ENCODE results near the gene CASZ1. TPM values are rescaled to one million over a fixed set of nuclear protein-coding genes. Genes with fewer than 3 reads are reported as not detected.

The CASZ1 gene
- total and polyA plus RNA-seq, 3 donors from 2014 or later, result 9.4 to 12.3 (median 10.3) TPM

GRCh38 chr1:10751561-10752085 is 44.8 kb downstream of the CASZ1 start:
- Histone ChIP-seq H3K4me1 (peaks cover 13% of the 10 kb centered on the region), H3K4me3 (no peak overlapping the region), H3K36me3 (ENCODE audit: low read depth, missing control alignments) (no peaks in the 10 kb centered on the region), H3K27ac (no peak overlapping the region), H3K9me3 (no peaks in the 10 kb centered on the region), H3K27me3 (no peaks in the 10 kb centered on the region)
- intact Hi-C loops (cut with DNase I; ENCODE audit: low total_unique reads), result no loop called here
- no peak for DNase-seq
- TF ChIP-seq POLR2A (IDR thresholded peaks at IDR 0.05) (no peak), CTCF (IDR thresholded peaks at IDR 0.05) (no peak)
- 74 to 79% methylated on average over 11 to 14 of the region's 14 CpGs for WGBS, 2 donors

DNA sequence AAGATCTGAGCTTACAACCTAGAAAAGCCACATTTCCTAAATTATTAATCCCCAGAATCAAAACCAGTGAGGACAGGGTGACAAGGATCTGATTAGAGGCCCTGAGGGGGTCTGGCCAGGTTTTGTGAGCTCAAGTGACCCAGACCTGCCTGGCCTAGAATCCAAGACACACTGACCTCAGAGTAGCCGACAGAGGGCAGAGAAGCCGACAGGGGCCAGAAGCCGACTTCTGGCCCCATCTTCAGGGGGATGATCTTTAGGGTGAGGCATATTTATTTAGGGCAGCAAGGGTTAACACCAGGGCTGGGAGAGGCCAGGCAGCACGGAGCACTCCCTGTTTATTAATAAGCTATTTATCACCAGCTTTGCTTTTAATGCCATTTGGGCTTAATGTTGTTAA is 45.3 kb downstream of the CASZ1 start:
- no peak for DNase-seq
- no peaks in the 10 kb centered on the region for H3K9me3 ChIP-seq
- intact Hi-C loops (cut with DNase I; ENCODE audit: low total_unique reads), result no loop called here
- no peak overlapping the region for H3K4me3 ChIP-seq
- no peak overlapping the region for H3K27ac ChIP-seq
- TF ChIP-seq CTCF (IDR thresholded peaks at IDR 0.05) (no peak), POLR2A (IDR thresholded peaks at IDR 0.05) (no peak)
- no peaks in the 10 kb centered on the region for H3K27me3 ChIP-seq
- peaks cover 9% of the 10 kb centered on the region for H3K4me1 ChIP-seq
- 71 to 77% methylated on average over 4 of the region's 4 CpGs for WGBS, 2 donors
- H3K36me3 ChIP-seq (ENCODE audit: low read depth, missing control alignments), result no peaks in the 10 kb centered on the region

GRCh38 chr1:10745886-10746455 is 50.5 kb downstream of the CASZ1 start:
- H3K27ac ChIP-seq, result no peak overlapping the region
- no peaks in the 10 kb centered on the region for H3K36me3 ChIP-seq (ENCODE audit: low read depth, missing control alignments)
- intact Hi-C loops (cut with DNase I; ENCODE audit: low total_unique reads), result no loop called here

DNA sequence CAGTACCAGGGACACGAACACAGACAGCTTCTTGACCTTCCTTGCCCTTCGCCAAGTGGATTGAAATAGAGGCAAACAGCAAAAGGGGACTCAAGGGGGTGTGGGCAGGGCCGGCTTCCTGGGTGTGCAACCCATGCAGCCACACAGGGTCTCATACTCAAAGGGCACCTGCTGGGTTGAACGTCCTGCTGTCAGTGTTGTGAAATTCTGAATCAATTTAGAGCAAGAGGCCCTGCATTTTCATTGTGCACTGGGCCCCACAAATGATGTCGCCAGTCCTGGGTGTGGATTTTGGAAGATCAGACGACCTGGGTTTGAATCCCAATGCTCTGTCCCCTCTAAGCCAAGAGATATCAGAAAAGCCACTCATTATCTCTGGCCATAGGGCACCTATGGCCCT is 51.1 kb downstream of the CASZ1 start:
- Histone ChIP-seq H3K27me3 (no peaks in the 10 kb centered on the region), H3K36me3 (ENCODE audit: low read depth, missing control alignments) (no peaks in the 10 kb centered on the region), H3K4me1 (peaks cover 3% of the 10 kb centered on the region), H3K27ac (no peak overlapping the region), H3K4me3 (no peak overlapping the region), H3K9me3 (no peaks in the 10 kb centered on the region)
- WGBS, 2 donors, result 87 to 89% methylated on average over 6 of the region's 6 CpGs
- no peak for TF ChIP-seq POLR2A (IDR thresholded peaks at IDR 0.05)
- TF ChIP-seq CTCF (IDR thresholded peaks at IDR 0.05), result no peak
- DNase-seq, result no peak
- intact Hi-C loops (cut with DNase I; ENCODE audit: low total_unique reads), result no loop called here

More at GRCh38 chr1:10745886-10746455, 50.5 kb downstream of the CASZ1 start:
- no peaks in the 10 kb centered on the region for H3K9me3 ChIP-seq
- H3K27me3 ChIP-seq, result no peaks in the 10 kb centered on the region
- H3K4me3 ChIP-seq, result no peak overlapping the region
- TF ChIP-seq POLR2A (IDR thresholded peaks at IDR 0.05) (no peak), CTCF (IDR thresholded peaks at IDR 0.05) (no peak)
- 87 to 88% methylated on average over 12 to 18 of the region's 18 CpGs for WGBS, 2 donors
- no peak for DNase-seq
- peaks cover 3% of the 10 kb centered on the region for H3K4me1 ChIP-seq

DNA sequence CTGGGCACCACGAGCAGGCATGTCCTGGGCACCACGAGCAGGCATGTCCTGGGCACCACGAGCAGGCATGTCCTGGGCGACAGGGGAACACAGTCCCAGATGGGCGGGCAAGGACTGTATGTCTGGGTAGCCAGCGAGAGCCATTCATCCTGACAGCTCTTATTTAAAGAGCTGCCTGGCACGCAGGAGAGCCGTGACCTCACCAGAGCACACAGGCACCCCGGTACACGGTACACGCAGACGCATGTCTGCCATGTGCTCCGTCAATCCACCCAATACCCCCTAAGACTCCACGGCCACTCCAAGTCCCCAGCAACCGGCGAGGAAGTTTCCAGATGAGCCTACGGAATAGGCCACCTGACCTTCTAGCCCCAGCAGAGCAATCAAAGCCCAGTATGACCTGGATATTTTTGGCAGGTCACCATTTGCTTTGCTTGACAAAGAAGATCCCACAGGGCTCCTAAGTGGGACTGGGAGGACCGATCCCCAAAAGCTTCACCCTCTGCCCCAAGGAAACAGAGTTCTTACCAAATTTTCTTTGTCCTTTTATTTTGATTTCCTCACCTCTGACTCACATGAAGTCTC is 51.7 kb downstream of the CASZ1 start:
- 93 to 95% methylated on average over 11 to 16 of the region's 18 CpGs for WGBS, 2 donors
- no peak overlapping the region for H3K4me3 ChIP-seq
- DNase-seq, result no peak
- intact Hi-C loops (cut with DNase I; ENCODE audit: low total_unique reads), result no loop called here
- H3K36me3 ChIP-seq (ENCODE audit: low read depth, missing control alignments), result no peaks in the 10 kb centered on the region
- peaks cover 3% of the 10 kb centered on the region for H3K4me1 ChIP-seq
- H3K9me3 ChIP-seq, result no peaks in the 10 kb centered on the region
- H3K27ac ChIP-seq, result no peak overlapping the region
- H3K27me3 ChIP-seq, result no peaks in the 10 kb centered on the region
- TF ChIP-seq POLR2A (IDR thresholded peaks at IDR 0.05), result no peak
- no peak for TF ChIP-seq CTCF (IDR thresholded peaks at IDR 0.05)

All from testis (tissue), 3 donors.